H1 (cell line): Measurements from ENCODE around the gene SCN7A. TPM values are rescaled to one million over a fixed set of nuclear protein-coding genes. Genes with fewer than 3 reads are reported as not detected.

Source experiments
- CTCF ChIA-PET: fragments of 300-600 bp; sonication (Branson Sonifier 250); formaldehyde crosslinking; loops from one replicate; lab custom pipeline; 2021; ENCODE audit not compliant: partially characterized antibody; lab: Charles Lee
- POLR2A ChIA-PET: fragments of 300-600 bp; sonication (Branson Sonifier 250); formaldehyde crosslinking; loops from one replicate; lab custom pipeline; 2021; ENCODE audit warnings: inconsistent platforms; ENCODE audit not compliant: partially characterized antibody; lab: Charles Lee
- DNase-seq, 2 experiments: peaks; one replicate each; pipeline versions ENCODE4 v3.0.0 to v3.0.0-alpha.2; 2010 to 2022; ENCODE audit warnings: low spot score in 2 of 2, low read depth in 1 of 2, mixed read lengths in 1 of 2
- FAIRE-seq: peaks from 2 replicates; lab custom pipeline; 2011; peaks lifted over from hg19 to GRCh38; lab: Jason Lieb, UNC
- H2AFZ ChIP-seq: 2 replicates; pipeline ENCODE4 v1.8.1; 2012; ENCODE audit warnings: low read length, inconsistent platforms
- H2AK5ac ChIP-seq: 2 replicates; pipeline ENCODE4 v1.6.1; 2013; ENCODE audit warnings: low read depth, low read length
- H2BK120ac ChIP-seq: replicated peaks from 2 replicates; pipeline ENCODE3; 2013; ENCODE audit warnings: low read depth, low read length, inconsistent platforms
- H2BK12ac ChIP-seq: 2 replicates; pipeline ENCODE4 v1.6.1; 2013; ENCODE audit warnings: low read depth, low read length
- H2BK15ac ChIP-seq: 2 replicates; pipeline ENCODE4 v1.6.1; 2013; ENCODE audit warnings: low read length
- H2BK20ac ChIP-seq: 2 replicates; pipeline ENCODE4 v1.6.1; 2013; ENCODE audit warnings: low read length
- H2BK5ac ChIP-seq: 2 replicates; pipeline ENCODE4 v1.6.1; 2013; ENCODE audit warnings: low read depth, low read length
- H3K14ac ChIP-seq: 2 replicates; pipeline ENCODE4 v1.6.1; 2013; ENCODE audit warnings: inconsistent platforms; ENCODE audit not compliant: insufficient read length
- H3K18ac ChIP-seq: 2 replicates; pipeline ENCODE4 v1.6.1; 2013; ENCODE audit warnings: low read length; ENCODE audit errors: extremely low read depth
- H3K23ac ChIP-seq: 2 replicates; pipeline ENCODE4 v1.6.1; 2013; ENCODE audit warnings: inconsistent platforms; ENCODE audit not compliant: insufficient read length
- H3K23me2 ChIP-seq: 2 replicates; pipeline ENCODE4 v1.6.1; 2013; ENCODE audit warnings: low read depth, low read length
- H3K27ac ChIP-seq: 2 replicates; pipeline ENCODE4 v1.6.1; 2011; ENCODE audit warnings: low read depth, low read length, inconsistent platforms
- H3K27me3 ChIP-seq, 4 experiments: replicated peaks in 1 of 4; 1 replicate in 1 of 4; 2 replicates in 3 of 4; pipeline versions ENCODE4 v1.6.1 to v1.8.1; 2011 to 2013; ENCODE audit warnings: low read length in 3 of 4, mild to moderate bottlenecking in 3 of 4, inconsistent platforms in 2 of 4, mixed read lengths in 2 of 4, moderate library complexity in 1 of 4; ENCODE audit not compliant: control insufficient read depth in 3 of 4, insufficient read depth in 3 of 4; ENCODE audit errors: extremely low read depth in 1 of 4
- H3K36me3 ChIP-seq, 4 experiments: 2 replicates each; pipeline versions ENCODE4 v1.6.1 to v1.8.1; 2011 to 2013; ENCODE audit warnings: mild to moderate bottlenecking in 4 of 4, low read length in 3 of 4, moderate library complexity in 2 of 4, control low read depth in 1 of 4, inconsistent platforms in 1 of 4; ENCODE audit not compliant: insufficient read depth in 4 of 4, control insufficient read depth in 2 of 4
- H3K4ac ChIP-seq: replicated peaks from 2 replicates; pipeline ENCODE3; 2013; ENCODE audit warnings: low read length, low read depth, mixed read lengths, inconsistent platforms; ENCODE audit not compliant: insufficient read length
- H3K4me1 ChIP-seq, 4 experiments: replicated peaks in 1 of 4; 1 replicate in 1 of 4; 2 replicates in 3 of 4; pipeline versions ENCODE4 v1.6.1 to v1.8.1; 2011 to 2013; ENCODE audit warnings: low read length in 3 of 4, inconsistent platforms in 2 of 4, mixed read lengths in 1 of 4; ENCODE audit not compliant: insufficient read depth in 4 of 4, control insufficient read depth in 3 of 4
- H3K4me2 ChIP-seq, 2 experiments: 2 replicates each; pipeline versions ENCODE4 v1.6.1 to v1.8.1; 2011 to 2013; ENCODE audit warnings: low read depth in 2 of 2, low read length in 2 of 2, control low read depth in 1 of 2, inconsistent platforms in 1 of 2, mild to moderate bottlenecking in 1 of 2; ENCODE audit not compliant: insufficient read depth in 1 of 2
- H3K4me3 ChIP-seq, 4 experiments: fragments of 200-600, 300-600 bp in 1 of 4; sonication (generic), shearing (Covaris generic), sonication (Bioruptor Twin) in 1 of 4; 2 replicates each; pipeline versions ENCODE4 v1.5.1 to v1.8.1; 2011 to 2016; ENCODE audit warnings: low read length in 4 of 4, low read depth in 3 of 4, control low read depth in 2 of 4, inconsistent platforms in 2 of 4, mild to moderate bottlenecking in 2 of 4, mixed read lengths in 1 of 4, moderate library complexity in 1 of 4; ENCODE audit not compliant: insufficient read depth in 2 of 4; ENCODE audit errors: extremely low read depth in 1 of 4
- H3K56ac ChIP-seq: replicated peaks from 2 replicates; pipeline ENCODE3; 2013; ENCODE audit warnings: low read depth, mild to moderate bottlenecking, mixed read lengths, low read length, inconsistent platforms; ENCODE audit not compliant: insufficient read length
- H3K79me1 ChIP-seq: 2 replicates; pipeline ENCODE4 v1.6.1; 2013; ENCODE audit warnings: low read depth, low read length, control low read depth
- H3K79me2 ChIP-seq, 2 experiments: 2 replicates each; pipeline versions ENCODE4 v1.6.1 to v1.8.1; 2012 to 2013; ENCODE audit warnings: low read length in 2 of 2, mild to moderate bottlenecking in 2 of 2, inconsistent platforms in 1 of 2; ENCODE audit not compliant: insufficient read depth in 2 of 2, control insufficient read depth in 1 of 2
- H3K9ac ChIP-seq, 4 experiments: replicated peaks in 1 of 4; 1 replicate in 1 of 4; 2 replicates in 3 of 4; pipeline versions ENCODE4 v1.6.1 to v1.8.1; 2011 to 2013; ENCODE audit warnings: low read depth in 3 of 4, low read length in 3 of 4, control low read depth in 2 of 4, mild to moderate bottlenecking in 2 of 4, moderate library complexity in 2 of 4, inconsistent platforms in 1 of 4; ENCODE audit errors: extremely low read depth in 1 of 4
- H3K9me3 ChIP-seq, 2 experiments: 2 replicates each; pipeline versions ENCODE4 v1.6.1 to v1.8.1; 2012 to 2013; ENCODE audit warnings: mild to moderate bottlenecking in 2 of 2, moderate library complexity in 2 of 2, control low read depth in 1 of 2, inconsistent platforms in 1 of 2, low read depth in 1 of 2, low read length in 1 of 2, mixed read lengths in 1 of 2; ENCODE audit not compliant: insufficient read depth in 2 of 2
- H4K20me1 ChIP-seq, 2 experiments: replicated peaks in 1 of 2; 2 replicates each; pipeline versions ENCODE3 to v1.8.1; 2011 to 2013; ENCODE audit warnings: inconsistent platforms in 2 of 2, low read length in 2 of 2, mild to moderate bottlenecking in 1 of 2; ENCODE audit not compliant: insufficient read depth in 2 of 2, control insufficient read depth in 1 of 2
- H4K5ac ChIP-seq: 2 replicates; pipeline ENCODE4 v1.6.1; 2013; ENCODE audit warnings: low read length, low read depth, mixed read lengths, inconsistent platforms; ENCODE audit not compliant: insufficient read length
- H4K8ac ChIP-seq: 2 replicates; pipeline ENCODE4 v1.8.0; 2013; ENCODE audit warnings: mild to moderate bottlenecking, moderate library complexity, low read length, inconsistent platforms; ENCODE audit not compliant: insufficient read depth; ENCODE audit errors: extremely low read depth
- H4K91ac ChIP-seq: replicated peaks from 2 replicates; pipeline ENCODE3; 2013; ENCODE audit warnings: low read length, mixed read lengths, inconsistent platforms; ENCODE audit not compliant: insufficient read length
- ATF3 ChIP-seq: IDR thresholded peaks from 2 replicates; pipeline ENCODE4 v1.6.1; 2011; ENCODE audit warnings: low read depth, mild to moderate bottlenecking, low read length; ENCODE audit not compliant: insufficient read depth
- CHD1 ChIP-seq: IDR thresholded peaks from 2 replicates; pipeline ENCODE4 v1.6.1; 2012; ENCODE audit warnings: low read depth, low read length, improper control_type of control experiment
- CREB1 ChIP-seq: IDR thresholded peaks from 2 replicates; pipeline ENCODE4 v1.6.1; 2012; ENCODE audit warnings: inconsistent platforms
- GABPA ChIP-seq: IDR thresholded peaks from 2 replicates; pipeline ENCODE4 v1.6.1; 2011; ENCODE audit warnings: mild to moderate bottlenecking, low read length, moderate library complexity, borderline replicate concordance; ENCODE audit not compliant: insufficient read depth
- HDAC6 ChIP-seq: IDR thresholded peaks from one replicate; pipeline ENCODE4 v1.7.1; 2012; ENCODE audit warnings: low read depth, mild to moderate bottlenecking, inconsistent platforms, low read length, moderate library complexity
- MAX ChIP-seq: IDR thresholded peaks from 2 replicates; pipeline ENCODE4 v1.6.1; 2012; ENCODE audit warnings: inconsistent platforms
- PHF8 ChIP-seq: fragments of 200-600 bp; sonication (generic); conservative IDR thresholded peaks from 2 replicates; pipeline ENCODE4 v1.7.1; 2012; ENCODE audit warnings: low read depth, mild to moderate bottlenecking, inconsistent platforms, low read length, moderate library complexity
- RAD21 ChIP-seq, 2 experiments: IDR thresholded peaks in 1 of 2; conservative IDR thresholded peaks in 1 of 2; 2 replicates each; pipeline ENCODE4 v1.6.1; 2011; ENCODE audit warnings: low read depth in 2 of 2, low read length in 2 of 2, improper control_type of control experiment in 1 of 2, inconsistent platforms in 1 of 2, mild to moderate bottlenecking in 1 of 2, moderate library complexity in 1 of 2
- RFX5 ChIP-seq: IDR thresholded peaks from 2 replicates; pipeline ENCODE4 v1.6.1; 2011; ENCODE audit warnings: low read depth, low read length, improper control_type of control experiment, borderline replicate concordance
- YY1 ChIP-seq: IDR thresholded peaks from 2 replicates; pipeline ENCODE4 v1.6.1; 2011; ENCODE audit warnings: low read depth, mild to moderate bottlenecking, low read length
- WGBS, 2 experiments: shearing (Covaris generic) in 1 of 2; methylation state at CpG; one replicate each; pipeline versions ENCODE4 v1.1.6 to v1.1.7; 2013 to 2015; ENCODE audit warnings: low lambda C conversion rate in 2 of 2, mixed read lengths in 2 of 2, inconsistent platforms in 1 of 2, low coverage in 1 of 2, missing lambda C conversion rate in 1 of 2; ENCODE audit not compliant: insufficient replicate concordance in 2 of 2, insufficient coverage in 1 of 2, insufficient read length in 1 of 2; ENCODE audit errors: extremely low coverage in 1 of 2, missing lambda C conversion rate in 1 of 2; 5-methylcytosine and 5-hydroxymethylcytosine counted together
- polyA plus RNA-seq, 7 experiments: library from polyadenylated mRNA; depleted of rRNA in 3 of 7; stranded (reverse) in 5 of 7; unstranded in 2 of 7; fragments of >200 nt in 5 of 7; fragments of 200-250 nt in 2 of 7; gene quantifications; 1 replicate in 5 of 7; 2 replicates in 1 of 7; 4 replicates in 1 of 7; pipeline versions ENCODE4 v1.2.1 to v1.2.3, GENCODE V29; 2011 to 2013; ENCODE audit warnings: missing spikeins in 2 of 7, mixed read lengths in 2 of 7
- total RNA-seq: library from RNA; stranded (reverse); fragmentation: NEBNext Ultra II Directional; extraction: Animal tissue kit (Norgen Biotek cat#: 25700); gene quantifications from 2 replicates; pipeline ENCODE4 v1.2.1, GENCODE V29; 2021

The SCN7A gene
- total and polyA plus RNA-seq, 2 of the 8 experiments (the other 6 are each of a cell fraction or from before 2014, with no cell fraction given), result 0.09 to 0.19 TPM

- H3K27ac ChIP-seq, result no peak within 1 kb of the TSS
- H3K4ac ChIP-seq, result no peak within 1 kb of the TSS
- peak within 1 kb of the TSS; percentile 75 to 78 for H3K4me2 ChIP-seq
- no peak for FAIRE-seq
- H3K9ac ChIP-seq, result peak within 1 kb of the TSS; percentile 8 to 23 (median 14); a peak in 5 of 7 replicates
- no peak within 1 kb of the TSS for H3K23ac ChIP-seq
- H4K20me1 ChIP-seq, result no peaks in the 10 kb centered on the region
- no peaks in the 10 kb centered on the region for H3K79me2 ChIP-seq
- no peak within 1 kb of the TSS for H2BK12ac ChIP-seq
- POLR2A ChIA-PET, result interaction anchor here (1.2 kb wide), 1 partner anchor 10 kb away, joined by 3 read pairs; no protein-coding TSS in a partner anchor
- H2BK20ac ChIP-seq, result no peak within 1 kb of the TSS; the same call in 1 of the 2 replicates
- H3K56ac ChIP-seq, result no peak within 1 kb of the TSS
- no peak within 1 kb of the TSS for H4K91ac ChIP-seq
- peak; percentile 67 to 85 for DNase-seq
- peak within 1 kb of the TSS; percentile 79; the same call in 1 of the 2 replicates for H2BK5ac ChIP-seq
- peak within 1 kb of the TSS; percentile 99 for H2AFZ ChIP-seq
- peak within 1 kb of the TSS; percentile 20 for H4K5ac ChIP-seq
- H3K14ac ChIP-seq, result no peak within 1 kb of the TSS
- peak within 1 kb of the TSS; percentile 75 to 87 (median 80) for H3K4me3 ChIP-seq
- H3K79me1 ChIP-seq, result no peaks in the 10 kb centered on the region
- peaks cover 13% of the 10 kb centered on the region for H3K23me2 ChIP-seq
- no peaks in the 10 kb centered on the region for H3K9me3 ChIP-seq
- H3K18ac ChIP-seq, result peak within 1 kb of the TSS; percentile 4; the same call in 1 of the 2 replicates
- H3K4me1 ChIP-seq, result peaks cover 0 to 13% (median 9%) of the 10 kb centered on the region in 4 experiments; a peak in 5 of 7 replicates
- H4K8ac ChIP-seq, result peak within 1 kb of the TSS; percentile 76; the same call in 1 of the 2 replicates
- no peaks in the 10 kb centered on the region for H3K36me3 ChIP-seq
- CTCF ChIA-PET, result interaction anchor here (0.6 to 2.6 kb wide), 8 partner anchors 9 to 197 kb away, joined by 3 to 15 read pairs (median 4); no protein-coding TSS in a partner anchor
- 2% methylated on average over 19 of the region's 45 CpGs; no CpG with 5 or more reads in 1 of the 2 experiments for WGBS, 2 experiments
- peak within 1 kb of the TSS; percentile 36; the same call in 1 of the 2 replicates for H2BK15ac ChIP-seq
- H2AK5ac ChIP-seq, result no peak within 1 kb of the TSS
- H2BK120ac ChIP-seq, result no peak within 1 kb of the TSS
- no peaks in the 10 kb centered on the region; a peak in 1 of 7 replicates for H3K27me3 ChIP-seq
- TF ChIP-seq HDAC6 (no peak), PHF8 (peak; percentile 24), YY1 (peak; percentile 54; the same call in 1 of the 2 replicates), MAX (peak; percentile 23; the same call in 1 of the 2 replicates), CREB1 (peak; percentile 80), GABPA (no peak), RFX5 (no peak), RAD21 (IDR thresholded peaks at IDR 0.05 in 1 of 2, conservative IDR thresholded peaks at IDR 0.05 in 1 of 2; ENCODE audit: low read depth in 2 of 2, low read length in 2 of 2) (peak in 1 of 2 experiments; percentile 24; a peak in 2 of 4 replicates), CHD1 (no peak), ATF3 (no peak)
These were observed 118.1 kb downstream of the SCN7A start, which contains the start of gene SCN9A for GRCh38 chr2:166375736-166376487. Gene SCN9A (minus strand): TSS chr2:166375944. CDS start chr2:166311756, 64,188 bp downstream.
